HG02588 (cell line): ENCODE data around the gene PRDM16.

Experiments
- ATAC-seq: cut with Tn5 transposase; IDR thresholded peaks from one replicate; pipeline ENCODE4 v1.9.1; 2021; ENCODE audit warnings: mild to moderate bottlenecking, moderate library complexity; ENCODE audit not compliant: unreplicated experiment

PRDM16 gene

DNA sequence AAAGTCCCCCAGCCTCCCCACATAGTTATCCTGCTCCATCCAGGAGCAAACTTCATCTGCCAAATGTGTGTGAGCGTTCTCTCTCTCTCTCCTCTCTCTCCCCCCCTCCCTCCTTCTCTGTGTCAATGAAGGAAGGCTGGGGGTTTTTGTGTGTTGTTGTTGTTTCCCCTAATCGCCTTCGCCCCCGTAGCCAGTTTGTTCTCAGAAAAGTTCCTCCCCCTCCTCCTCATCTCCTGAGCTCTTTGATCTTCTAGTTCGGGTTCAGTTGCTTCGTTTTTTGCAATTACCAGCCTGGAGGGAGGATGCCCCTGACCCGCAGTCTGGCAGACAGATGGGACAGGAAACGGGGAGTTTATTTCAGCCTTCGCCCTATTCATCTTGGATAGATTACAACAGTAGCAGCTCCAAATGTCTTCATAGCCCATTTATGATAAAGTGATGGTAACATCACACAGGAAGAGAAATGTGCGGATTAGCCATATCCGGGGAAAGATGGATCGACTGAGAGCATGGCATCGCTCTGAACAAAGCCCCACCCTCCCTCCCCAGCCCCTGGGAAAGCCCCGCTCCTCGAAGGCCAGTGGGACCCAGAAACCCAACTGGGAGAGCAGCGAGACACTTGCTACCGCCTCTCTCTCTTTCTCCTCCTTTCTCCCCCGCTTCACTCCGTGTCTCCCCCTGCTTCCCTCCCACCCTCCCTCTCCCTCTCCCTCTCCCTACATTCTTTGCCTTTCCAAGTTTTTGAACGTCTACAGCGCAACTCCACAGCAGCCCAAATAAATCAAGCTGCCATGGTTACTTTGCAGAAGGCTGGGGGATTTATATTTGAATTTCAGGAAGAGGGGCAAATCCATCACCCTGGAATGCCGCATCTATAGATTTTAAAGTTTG lies 245.7 kb downstream of the PRDM16 start:
- ATAC-seq, result no peak

DNA sequence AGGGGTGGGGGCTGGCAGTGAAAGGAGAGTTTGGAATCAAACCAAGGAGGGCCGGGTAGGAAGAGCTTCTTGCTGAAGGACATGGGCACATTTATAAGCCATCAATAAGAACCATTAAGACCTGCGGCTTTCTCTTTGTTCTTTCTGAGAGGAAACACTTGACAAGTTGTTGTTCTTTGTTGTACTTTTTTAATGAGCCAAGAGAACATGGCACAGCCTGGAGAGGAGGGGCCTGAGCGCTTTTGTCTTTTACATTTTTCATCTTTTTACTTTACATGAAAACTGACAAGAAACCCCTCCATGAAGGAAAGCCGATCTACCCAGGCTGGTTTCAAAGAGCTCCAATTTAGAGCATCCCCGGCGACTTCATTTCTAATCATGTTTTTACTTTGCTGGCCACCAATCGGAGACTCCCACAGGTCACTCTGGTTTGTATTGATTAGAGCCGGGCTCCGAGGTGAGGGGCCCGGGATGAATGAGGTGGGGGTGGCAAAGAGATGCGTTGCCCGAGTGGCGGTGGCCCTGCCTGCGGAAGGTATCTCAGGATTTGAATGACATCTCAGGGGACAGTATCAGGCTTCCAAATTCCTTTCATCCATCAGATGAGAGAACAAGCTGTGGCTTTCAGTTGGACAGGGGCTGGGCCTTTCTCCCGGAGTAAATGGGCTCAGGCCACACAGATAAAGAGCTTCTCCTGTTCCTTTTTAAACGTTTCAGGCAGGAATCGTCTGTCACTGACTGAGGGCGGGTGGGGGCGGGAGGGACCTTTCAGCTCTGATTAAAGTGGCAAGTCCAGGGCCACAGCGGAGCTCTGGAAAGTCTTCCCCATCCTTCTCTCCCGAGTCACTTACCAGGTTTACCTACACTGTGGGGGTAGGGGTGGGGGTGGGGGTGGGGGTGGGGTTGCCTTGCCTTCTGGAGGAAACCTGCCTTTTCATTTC lies 246.7 kb downstream of the PRDM16 start:
- ATAC-seq, result no peak

DNA sequence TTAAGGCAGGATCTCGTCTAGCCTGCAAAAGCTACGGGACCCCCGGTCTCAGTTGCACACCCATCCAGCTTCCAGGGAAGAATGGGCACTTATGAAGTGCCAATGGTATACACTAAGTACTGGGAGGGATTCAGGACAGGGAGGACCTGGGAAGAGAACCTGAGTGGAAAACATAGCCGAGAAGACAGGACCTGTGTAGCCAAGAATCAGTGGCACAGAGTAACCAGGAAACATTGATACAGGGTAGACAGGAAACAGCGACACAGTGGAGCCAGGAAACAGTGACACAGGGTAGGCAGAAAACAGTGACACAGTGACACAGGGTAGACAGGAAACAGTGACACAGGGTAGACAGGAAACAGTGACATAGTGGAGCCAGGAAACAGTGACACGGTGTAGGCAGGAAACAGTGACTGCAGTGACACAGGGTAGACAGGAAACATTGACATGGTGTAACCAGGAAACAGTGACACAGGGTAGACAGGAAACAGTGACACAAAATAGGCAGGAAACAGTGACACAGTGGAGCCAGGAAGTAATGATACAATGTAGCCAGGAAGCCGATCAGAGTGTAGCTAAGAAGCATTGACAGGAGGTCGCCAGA lies 247.4 kb downstream of the PRDM16 start:
- ATAC-seq, result no peak

DNA sequence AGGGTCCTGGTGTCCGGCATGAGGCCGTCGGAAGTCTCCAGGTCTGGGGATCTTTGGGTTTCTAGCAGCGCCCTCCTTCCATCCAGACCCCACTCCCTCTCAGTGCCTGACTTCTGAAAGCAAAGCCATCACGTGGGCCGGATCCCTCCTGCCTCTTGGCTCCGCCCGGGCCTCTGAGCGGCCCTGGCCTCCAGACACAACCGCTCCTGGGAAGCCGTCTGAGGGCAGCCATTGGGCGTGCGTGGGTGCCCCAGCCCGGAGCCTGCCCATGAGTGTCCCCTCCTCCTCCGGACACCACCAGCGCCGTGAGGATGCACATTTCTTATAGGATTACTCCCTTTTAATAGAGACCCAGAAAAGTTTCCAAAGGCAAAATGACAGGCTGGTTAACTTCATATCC lies 248.5 kb downstream of the PRDM16 start:
- ATAC-seq, result no peak

DNA sequence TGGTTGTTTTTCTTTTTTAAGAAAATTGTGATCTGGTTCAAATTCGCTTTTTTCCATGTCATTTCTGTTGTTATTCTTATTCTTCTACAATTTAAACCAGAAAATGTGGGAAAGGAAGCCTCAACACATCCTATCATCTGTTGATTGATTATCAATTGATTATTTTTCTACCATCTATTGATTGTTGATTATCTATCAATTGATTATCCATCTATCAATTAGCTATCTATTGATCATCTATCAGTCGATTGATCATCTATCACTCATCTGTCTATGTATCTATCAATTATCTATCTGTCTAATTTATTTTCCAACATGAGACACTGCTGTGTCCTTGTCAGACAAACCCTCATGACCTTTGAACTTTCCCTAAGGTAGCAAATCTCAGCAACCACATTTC lies 249.3 kb downstream of the PRDM16 start:
- no peak for ATAC-seq

DNA sequence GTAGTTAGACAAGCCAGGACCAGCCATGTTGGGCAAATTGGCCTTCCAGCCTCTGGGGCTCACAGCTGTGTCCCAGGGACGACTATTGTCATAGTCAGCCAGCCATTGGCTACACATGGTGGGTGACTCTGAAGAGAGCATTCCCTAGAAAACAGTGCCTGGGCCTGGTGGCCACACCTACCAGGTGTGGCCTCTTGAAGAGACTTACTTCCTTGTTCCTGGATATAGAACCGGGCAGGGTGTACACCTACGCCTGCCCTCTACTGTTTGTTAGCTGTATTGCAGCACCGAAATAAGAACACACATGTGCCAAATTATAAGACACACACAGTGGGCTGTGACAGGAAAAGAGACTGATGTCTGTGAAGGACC lies 250.9 kb downstream of the PRDM16 start:
- ATAC-seq, result no peak

DNA sequence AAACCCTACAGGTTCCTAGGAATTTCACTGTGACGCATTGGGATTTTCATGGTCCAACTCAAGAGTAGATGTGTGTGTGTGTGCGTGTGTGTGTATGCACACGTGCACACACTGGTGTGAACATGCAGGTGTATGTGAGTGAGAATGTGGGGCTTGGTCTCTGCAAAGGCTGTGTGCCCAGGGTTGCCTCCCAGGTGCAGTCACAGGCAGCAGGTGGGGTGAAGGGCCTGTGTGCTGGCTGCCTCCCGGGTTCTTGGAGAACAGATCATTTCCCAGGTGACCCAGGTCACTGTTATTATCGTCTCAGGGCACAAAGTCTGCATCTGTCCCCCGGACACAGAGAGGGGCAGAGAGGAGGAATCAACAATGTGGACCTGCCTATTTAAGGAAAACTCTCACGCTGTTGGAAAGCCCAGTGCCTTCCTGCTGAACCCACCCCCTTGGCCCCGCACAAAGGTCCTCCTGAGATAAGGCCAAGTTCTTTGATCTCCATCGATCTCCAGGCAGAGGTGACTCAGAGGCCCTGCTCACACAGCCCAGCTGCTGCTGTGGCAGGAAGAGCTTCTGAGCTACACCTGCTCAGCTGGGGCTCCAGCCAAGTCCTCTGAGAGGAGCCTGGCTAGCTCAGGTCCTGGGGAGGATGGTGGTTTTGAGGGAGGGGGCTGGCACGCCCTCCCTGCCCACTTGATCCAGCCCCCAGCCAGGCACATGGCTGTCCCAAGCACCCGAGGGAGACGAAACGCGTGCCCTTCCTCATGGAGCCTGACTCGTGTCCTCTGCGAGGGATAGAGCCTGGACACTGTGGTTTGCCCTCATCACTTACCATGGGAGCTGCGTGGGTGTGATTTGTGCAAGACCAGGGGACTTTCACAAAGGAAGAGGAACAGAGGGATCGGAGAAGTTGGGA lies 251.5 kb downstream of the PRDM16 start:
- ATAC-seq, result no peak

DNA sequence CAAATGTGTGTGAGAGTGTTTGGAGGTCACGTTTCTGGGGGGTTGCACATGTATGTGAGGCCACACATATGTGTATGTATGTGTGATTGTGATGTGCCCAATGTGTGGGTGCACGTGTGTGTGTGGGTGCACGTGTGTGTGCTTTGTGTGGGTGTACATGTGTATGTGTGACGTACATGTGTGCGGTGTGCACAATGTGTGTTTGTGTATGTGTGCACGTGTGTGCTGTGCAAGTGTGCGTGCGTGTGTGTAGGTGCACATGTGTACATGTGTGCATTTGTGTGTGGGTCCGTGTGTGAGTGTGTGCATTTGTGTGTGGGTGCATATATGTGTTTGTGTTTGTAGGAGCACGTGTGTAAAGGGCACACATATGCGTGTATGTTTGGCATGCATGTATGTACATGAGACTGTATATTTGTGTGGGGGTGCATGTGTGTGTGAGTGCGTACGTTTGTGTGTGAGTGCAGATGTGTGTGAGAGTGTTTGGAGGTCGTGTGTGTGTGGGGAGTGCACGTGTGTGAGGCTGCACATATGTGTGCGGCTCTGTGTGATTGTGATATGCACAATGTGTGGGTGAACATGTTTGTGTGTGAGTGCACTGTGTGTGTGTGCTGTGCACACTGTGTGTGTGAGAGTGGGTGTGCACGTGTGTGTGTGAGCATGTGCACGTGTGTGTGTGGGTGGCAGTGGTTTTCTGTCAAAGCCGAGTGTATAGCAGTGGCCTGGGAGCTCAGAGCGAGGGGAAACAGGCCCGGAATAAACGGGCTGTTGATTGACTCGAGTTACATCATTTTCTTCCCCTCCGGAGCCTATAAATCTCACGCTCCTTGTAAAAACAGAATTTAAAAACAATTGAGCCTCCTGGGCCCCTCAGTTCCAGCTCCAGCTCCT lies 252.8 kb downstream of the PRDM16 start:
- no peak for ATAC-seq

DNA sequence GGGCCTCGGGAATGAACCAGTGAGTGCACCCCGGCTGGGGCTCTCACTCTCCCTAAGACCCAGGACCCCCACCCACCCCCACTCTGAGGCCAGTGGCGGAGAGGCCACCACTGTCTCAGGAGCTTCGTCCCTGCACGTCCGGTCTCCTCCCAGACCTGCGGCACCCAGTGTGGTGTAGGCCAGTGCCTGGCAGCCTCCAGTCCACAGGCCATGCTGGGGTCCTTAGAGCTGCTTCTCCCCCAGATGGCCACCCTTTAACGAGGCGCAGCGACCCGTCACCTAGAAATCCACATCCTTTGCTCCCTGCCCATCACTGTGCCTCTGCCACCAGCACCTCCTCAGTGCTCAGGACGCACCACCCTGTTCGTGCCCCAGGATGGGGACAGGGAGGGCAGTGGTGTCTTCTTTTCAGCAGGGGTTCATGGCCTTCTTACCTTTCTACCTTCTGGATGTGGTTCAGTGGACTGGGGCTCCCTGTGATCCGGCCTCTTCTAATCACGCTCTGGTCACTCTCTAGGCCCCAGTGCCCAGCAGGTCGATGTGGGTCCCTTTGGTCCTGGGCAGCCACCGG lies 253.5 kb downstream of the PRDM16 start:
- ATAC-seq, result no peak

DNA sequence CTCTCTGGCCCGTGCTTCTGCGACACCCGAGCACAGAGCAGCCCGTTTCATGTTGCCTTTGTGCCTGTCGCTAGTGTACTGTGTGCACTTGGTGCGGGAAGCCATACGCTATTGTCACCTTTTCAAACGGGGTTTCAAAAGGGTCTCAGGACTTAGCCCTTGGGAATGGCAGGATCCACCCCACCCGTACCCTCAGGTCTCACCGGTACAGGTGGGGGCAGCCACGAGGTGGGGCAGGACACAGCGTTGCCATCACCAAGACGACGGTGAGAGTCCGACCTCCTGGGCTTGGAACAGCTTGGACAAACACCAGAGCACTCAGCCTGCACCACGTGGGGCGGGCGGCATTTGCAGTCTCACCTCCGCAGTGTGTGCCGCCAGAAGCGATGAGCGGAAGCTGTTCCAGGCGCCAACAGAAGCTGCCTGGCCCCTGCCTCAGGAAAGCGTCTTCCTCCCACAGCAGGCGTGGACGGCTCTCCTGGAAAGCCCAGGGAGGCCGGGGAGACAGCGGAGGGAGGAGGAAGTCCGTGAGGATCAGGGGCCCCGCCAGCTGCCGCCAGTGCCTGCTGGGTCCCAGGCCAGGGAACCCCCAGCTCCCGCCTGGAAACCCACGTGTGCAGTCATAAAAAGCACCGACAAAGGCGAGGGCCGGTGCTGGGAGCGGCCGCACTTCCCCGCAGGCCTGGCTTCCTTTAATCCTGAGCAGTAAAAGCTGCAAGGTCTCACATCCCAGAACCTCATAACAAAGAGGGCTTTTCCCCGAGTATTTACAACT lies 254.2 kb downstream of the PRDM16 start:
- ATAC-seq, result no peak

DNA sequence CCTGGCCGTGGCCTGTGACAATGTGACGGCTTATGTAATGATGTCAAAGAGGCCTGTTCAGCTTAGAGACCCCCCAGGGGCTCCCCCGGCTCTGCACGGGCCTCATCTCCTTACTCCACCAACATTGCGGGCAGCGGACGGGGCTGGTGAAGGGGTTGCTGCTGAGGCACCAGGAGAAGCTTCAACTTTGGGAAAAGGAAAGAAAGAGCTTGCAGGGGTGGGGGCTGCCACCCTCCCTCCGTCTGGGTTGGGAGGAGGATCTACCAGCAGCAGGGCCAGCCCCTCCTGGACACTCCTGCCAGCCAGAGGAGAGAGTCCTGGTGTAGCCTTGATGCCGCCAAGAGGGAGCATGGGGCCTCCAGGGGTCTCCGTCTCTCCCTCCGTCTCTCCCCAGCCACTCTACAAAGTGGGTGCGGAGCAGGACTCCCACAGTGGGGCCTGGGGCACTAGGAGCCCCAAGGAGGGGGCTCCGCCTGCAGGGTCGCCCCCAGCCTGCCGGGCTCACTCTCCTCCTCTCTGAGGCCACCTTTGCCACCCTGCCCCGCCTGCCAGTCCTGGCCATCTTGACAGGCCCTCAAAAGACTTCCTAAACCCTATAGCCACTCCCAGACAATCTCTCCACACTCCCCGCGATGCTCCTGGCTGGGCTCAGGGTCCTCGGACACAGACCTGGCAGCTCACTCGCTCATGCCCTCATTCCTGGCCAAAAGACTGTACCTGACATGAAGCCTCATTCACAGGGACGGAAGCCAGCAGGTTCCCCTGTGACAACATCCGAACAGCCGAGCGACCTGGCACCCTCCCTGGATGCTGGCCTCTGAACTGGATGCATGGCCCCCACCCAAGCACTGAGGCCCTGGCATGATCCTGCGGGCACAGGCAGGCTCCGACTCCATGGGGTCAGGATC lies 255.0 kb downstream of the PRDM16 start:
- no peak for ATAC-seq

DNA sequence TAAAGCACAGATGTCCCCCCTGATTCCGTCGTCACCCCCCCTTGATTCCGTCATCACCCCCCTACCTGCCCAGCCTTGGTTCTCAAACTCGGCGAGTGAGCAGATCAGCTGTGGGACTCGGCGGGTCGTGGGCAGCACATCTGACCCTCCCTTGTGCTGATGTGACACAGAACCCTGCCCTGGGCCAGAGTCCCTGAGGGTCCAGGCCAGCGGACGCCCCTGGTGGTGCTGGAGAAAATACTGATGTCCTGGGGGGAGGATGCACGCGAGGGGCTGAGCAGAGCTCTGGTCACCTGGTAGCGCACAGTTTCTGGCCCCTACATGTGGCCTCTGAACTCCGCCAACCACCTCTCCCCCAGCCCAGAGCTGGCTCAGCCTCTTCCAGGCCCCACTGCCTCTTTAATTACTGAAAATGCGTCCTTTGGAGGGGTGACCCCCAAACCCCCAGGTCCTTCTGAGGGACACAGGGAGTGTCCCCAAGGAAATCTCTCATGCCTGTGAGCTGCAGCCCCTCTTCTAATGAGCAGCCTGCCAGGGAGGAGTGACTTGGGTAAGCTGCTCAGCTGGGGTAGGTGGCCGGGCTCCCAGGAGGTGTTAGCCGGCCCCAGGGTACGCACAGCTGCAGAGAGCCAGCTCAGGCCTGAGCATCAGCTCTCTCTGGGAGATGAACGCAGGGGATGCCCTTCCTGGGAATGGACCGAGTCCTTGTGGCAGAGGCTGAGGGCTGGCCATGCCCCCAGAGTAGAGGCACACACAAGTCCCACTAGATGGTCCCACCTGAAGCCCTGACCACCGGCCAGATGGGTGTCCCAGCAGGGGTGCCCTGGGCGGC lies 255.9 kb downstream of the PRDM16 start:
- no peak for ATAC-seq

DNA sequence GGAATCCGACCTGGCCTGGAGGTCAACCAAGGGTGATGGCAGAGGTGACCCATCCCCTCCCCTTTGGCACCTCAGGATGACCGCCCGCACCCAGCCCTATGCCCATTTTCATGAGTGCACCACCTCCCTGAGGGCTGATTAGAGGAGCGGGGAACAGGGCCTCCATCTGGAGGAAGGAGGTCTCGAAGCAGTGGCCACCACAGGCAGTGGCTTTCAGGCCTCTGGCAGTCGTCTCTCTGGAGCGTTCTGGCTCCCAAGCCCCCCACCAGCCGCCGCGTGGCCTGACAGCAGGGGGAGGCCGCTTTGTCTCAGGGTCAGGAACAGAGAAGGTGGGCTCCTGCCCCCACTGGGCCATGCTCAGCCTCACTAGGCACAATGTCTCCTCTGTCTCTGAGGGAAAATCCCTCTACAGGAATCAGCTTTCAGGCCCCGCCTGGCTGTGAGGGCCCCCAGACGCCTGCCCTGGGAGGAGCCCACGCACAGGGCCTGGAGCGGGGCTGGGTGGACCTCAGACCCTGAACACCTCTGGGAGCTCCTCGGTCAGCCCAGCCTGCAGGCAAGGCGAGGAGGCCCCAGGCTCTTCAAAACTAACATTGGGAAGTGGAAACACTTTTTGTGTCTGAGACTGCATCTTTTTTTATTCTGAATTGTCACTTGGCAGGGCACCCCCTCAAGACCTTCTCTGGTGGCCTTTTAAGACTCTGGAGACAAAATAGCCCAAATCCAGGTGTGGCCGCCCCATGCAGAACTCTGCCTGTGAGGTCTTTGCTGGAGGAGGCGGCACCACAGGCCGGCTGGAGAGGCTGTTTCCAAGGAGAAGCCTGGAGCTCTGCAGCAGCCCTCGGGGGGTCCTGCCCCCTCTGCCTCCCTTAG lies 257.7 kb downstream of the PRDM16 start:
- ATAC-seq, result no peak

DNA sequence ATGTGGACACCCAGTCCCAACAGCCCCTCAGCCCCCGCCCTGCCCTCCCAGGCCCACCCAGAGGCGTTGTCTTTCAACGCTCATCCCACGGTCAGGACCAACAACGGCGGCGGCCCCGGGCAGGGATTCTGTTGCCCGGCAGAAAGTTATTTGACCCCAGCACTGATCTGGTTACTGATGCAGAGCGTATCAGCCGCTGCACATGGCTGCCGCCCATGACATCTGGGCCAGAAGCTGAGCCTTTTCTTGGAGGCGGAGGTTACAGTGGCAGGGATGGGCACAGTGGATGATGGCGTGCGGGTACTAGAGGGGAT lies 258.3 kb downstream of the PRDM16 start:
- no peak for ATAC-seq

DNA sequence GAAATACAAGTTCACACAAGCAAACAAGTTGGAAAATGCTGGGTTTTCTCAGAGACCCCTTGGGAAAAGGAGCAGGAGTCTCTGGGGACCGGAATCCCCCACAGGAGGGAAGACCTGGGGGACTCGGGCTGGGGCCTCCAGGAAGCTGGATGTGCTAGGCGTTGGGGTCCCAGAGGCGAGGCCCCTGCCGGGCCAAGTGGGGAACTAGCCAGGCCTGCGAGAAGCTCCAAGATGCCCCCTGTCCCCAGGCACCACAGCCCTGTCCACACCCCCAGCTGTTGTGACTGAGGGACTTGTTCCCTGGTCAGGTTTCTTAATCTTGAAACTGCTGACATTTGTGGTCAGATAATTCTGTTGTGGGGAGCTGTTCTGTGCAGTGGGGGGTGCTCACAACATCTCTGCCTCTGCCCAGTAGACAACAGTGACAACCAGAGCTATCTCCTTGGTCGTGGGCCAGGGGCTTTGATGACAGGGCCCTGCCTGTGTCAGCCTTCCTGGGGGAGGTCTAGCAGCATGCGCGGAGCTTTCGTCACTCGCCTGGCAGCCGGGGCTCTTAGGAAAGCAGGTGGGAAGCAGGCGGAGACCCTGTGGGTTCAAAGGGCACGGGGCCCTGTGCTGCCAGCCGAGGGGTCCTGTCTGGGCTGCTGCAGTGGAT lies 259.1 kb downstream of the PRDM16 start:
- no peak for ATAC-seq
